H9 (cell line): ENCODE results near the gene NHERF1. TPM values are rescaled to one million over a fixed set of nuclear protein-coding genes. Genes with fewer than 3 reads are reported as not detected.
A peak's percentile ranks its signal among the peaks of the same experiment; 100 is the strongest.

Experiments used
- DNase-seq: peaks from one replicate; pipeline ENCODE4 v3.0.0-alpha.2; 2017
- H2AFZ ChIP-seq: one replicate; pipeline ENCODE4 v1.6.1; 2013; ENCODE audit warnings: mild to moderate bottlenecking, low read length, control low read depth, moderate library complexity
- H2AK5ac ChIP-seq: 2 replicates; pipeline ENCODE4 v1.6.1; 2013; ENCODE audit warnings: low read length, control low read depth, mixed read lengths; ENCODE audit not compliant: insufficient read length
- H2BK120ac ChIP-seq: one replicate; pipeline ENCODE4 v1.6.1; 2013; ENCODE audit warnings: low read depth, mild to moderate bottlenecking, low read length, control low read depth, inconsistent platforms; ENCODE audit not compliant: poor library complexity, severe bottlenecking
- H2BK12ac ChIP-seq: 2 replicates; pipeline ENCODE4 v1.6.1; 2013; ENCODE audit warnings: low read length, control low read depth, mixed read lengths, low read depth; ENCODE audit not compliant: insufficient read length
- H2BK15ac ChIP-seq: 2 replicates; pipeline ENCODE4 v1.6.1; 2013; ENCODE audit warnings: low read depth, low read length, control low read depth
- H2BK20ac ChIP-seq: one replicate; pipeline ENCODE4 v1.6.1; 2013; ENCODE audit warnings: low read depth, mild to moderate bottlenecking, low read length, control low read depth, inconsistent platforms; ENCODE audit not compliant: poor library complexity, severe bottlenecking
- H2BK5ac ChIP-seq: 2 replicates; pipeline ENCODE4 v1.6.1; 2013; ENCODE audit warnings: low read length, control low read depth, mixed read lengths; ENCODE audit not compliant: insufficient read length
- H3K14ac ChIP-seq: 2 replicates; pipeline ENCODE4 v1.6.1; 2013; ENCODE audit warnings: low read length, control low read depth; ENCODE audit not compliant: insufficient read depth
- H3K18ac ChIP-seq: 2 replicates; pipeline ENCODE4 v1.6.1; 2013; ENCODE audit warnings: low read depth, mild to moderate bottlenecking, mixed read lengths, low read length, control low read depth; ENCODE audit not compliant: insufficient read length
- H3K23ac ChIP-seq: 2 replicates; pipeline ENCODE4 v1.6.1; 2013; ENCODE audit warnings: low read length, control low read depth, mixed read lengths, low read depth; ENCODE audit not compliant: insufficient read length
- H3K23me2 ChIP-seq: 2 replicates; pipeline ENCODE4 v1.6.1; 2013; ENCODE audit warnings: low read depth, mild to moderate bottlenecking, mixed read lengths, low read length, control low read depth; ENCODE audit not compliant: insufficient read length, poor library complexity, severe bottlenecking
- H3K27ac ChIP-seq: 2 replicates; pipeline ENCODE4 v1.5.1; 2013; ENCODE audit warnings: low read length, control low read depth, mixed read lengths, low read depth; ENCODE audit not compliant: insufficient read length
- H3K27me3 ChIP-seq: 2 replicates; pipeline ENCODE4 v1.6.1; 2013; ENCODE audit warnings: low read length, control low read depth, inconsistent platforms; ENCODE audit not compliant: insufficient read depth
- H3K4ac ChIP-seq: 2 replicates; pipeline ENCODE4 v1.6.1; 2013; ENCODE audit warnings: low read depth, mild to moderate bottlenecking, control low read depth, inconsistent platforms, low read length, moderate library complexity
- H3K4me1 ChIP-seq: 2 replicates; pipeline ENCODE4 v1.6.1; 2013; ENCODE audit warnings: low read length, control low read depth, inconsistent platforms; ENCODE audit not compliant: insufficient read depth
- H3K4me2 ChIP-seq: 2 replicates; pipeline ENCODE4 v1.6.1; 2013; ENCODE audit warnings: low read length, control low read depth, mixed read lengths; ENCODE audit not compliant: insufficient read length, insufficient read depth
- H3K56ac ChIP-seq: 2 replicates; pipeline ENCODE4 v1.6.1; 2013; ENCODE audit warnings: low read depth, mild to moderate bottlenecking, mixed read lengths, low read length, control low read depth; ENCODE audit not compliant: insufficient read length
- H3K79me1 ChIP-seq: 2 replicates; pipeline ENCODE4 v1.6.1; 2013; ENCODE audit warnings: low read depth, mild to moderate bottlenecking, moderate library complexity, low read length, control low read depth, inconsistent platforms; ENCODE audit not compliant: insufficient read depth, poor library complexity, severe bottlenecking
- H3K79me2 ChIP-seq: 2 replicates; pipeline ENCODE4 v1.6.1; 2013; ENCODE audit warnings: low read length, control low read depth, inconsistent platforms; ENCODE audit not compliant: insufficient read depth
- H3K9ac ChIP-seq: 2 replicates; pipeline ENCODE4 v1.6.1; 2013; ENCODE audit warnings: low read length, control low read depth, mixed read lengths; ENCODE audit not compliant: insufficient read length; ENCODE audit errors: extremely low read depth
- H3K9me3 ChIP-seq: one replicate; pipeline ENCODE4 v1.6.1; 2013; ENCODE audit warnings: low read depth, low read length, inconsistent platforms; ENCODE audit not compliant: control insufficient read depth
- H3T11ph ChIP-seq: one replicate; pipeline ENCODE4 v1.6.1; 2013; ENCODE audit warnings: mild to moderate bottlenecking, low read length, control low read depth, inconsistent platforms
- H4K20me1 ChIP-seq: one replicate; pipeline ENCODE4 v1.6.1; 2013; ENCODE audit not compliant: control insufficient read depth, insufficient read length, insufficient read depth
- H4K5ac ChIP-seq: 2 replicates; pipeline ENCODE4 v1.6.1; 2013; ENCODE audit warnings: low read depth, mild to moderate bottlenecking, mixed read lengths, low read length, control low read depth; ENCODE audit not compliant: insufficient read length
- H4K8ac ChIP-seq: replicated peaks from 2 replicates; pipeline ENCODE4 v1.6.1; 2013; ENCODE audit warnings: low read length, control low read depth, mixed read lengths, low read depth; ENCODE audit not compliant: insufficient read length
- H4K91ac ChIP-seq: 2 replicates; pipeline ENCODE4 v1.6.1; 2013; ENCODE audit warnings: low read depth, mild to moderate bottlenecking, moderate library complexity, mixed read lengths, low read length, control low read depth; ENCODE audit not compliant: insufficient read length
- H3K27ac Mint-ChIP-seq, 3 experiments: 2 replicates in 2 of 3; 3 replicates in 1 of 3; pipeline ENCODE4 v1.8.0; 2020 to 2021; ENCODE audit warnings: mixed read lengths in 3 of 3, mild to moderate bottlenecking in 1 of 3, moderate library complexity in 1 of 3
- H3K27me3 Mint-ChIP-seq: 2 replicates; pipeline ENCODE4 v1.8.0; 2021; ENCODE audit warnings: low read depth, mild to moderate bottlenecking, moderate library complexity, mixed read lengths
- H3K36me3 Mint-ChIP-seq, 3 experiments: 2 replicates in 2 of 3; 3 replicates in 1 of 3; pipeline ENCODE4 v1.8.0; 2020 to 2021; ENCODE audit warnings: low read depth in 3 of 3, mixed read lengths in 3 of 3; ENCODE audit not compliant: insufficient read depth in 1 of 3
- H3K4me1 Mint-ChIP-seq, 2 experiments: 2 replicates each; pipeline ENCODE4 v1.8.0; 2020; ENCODE audit warnings: mixed read lengths in 2 of 2
- H3K4me3 Mint-ChIP-seq, 2 experiments: 2 replicates in 1 of 2; 3 replicates in 1 of 2; pipeline ENCODE4 v1.8.0; 2020 to 2021; ENCODE audit warnings: mild to moderate bottlenecking in 2 of 2, mixed read lengths in 2 of 2, moderate library complexity in 1 of 2
- H3K9me3 Mint-ChIP-seq, 2 experiments: 2 replicates in 1 of 2; 3 replicates in 1 of 2; pipeline ENCODE4 v1.8.0; 2020; ENCODE audit warnings: mild to moderate bottlenecking in 2 of 2, mixed read lengths in 2 of 2, moderate library complexity in 1 of 2
- CTCF ChIP-seq: fragments of 200-600 bp; sonication (generic); conservative IDR thresholded peaks from 3 replicates; pipeline ENCODE4 v1.8.0; 2021; ENCODE audit warnings: antibody characterized with exemption, mild to moderate bottlenecking
- WGBS: extraction: QIAGEN DNeasy Blood & Tissue Kit; methylation state at CpG from one replicate; pipeline ENCODE4 v1.1.7; 2013; ENCODE audit warnings: missing lambda C conversion rate, low lambda C conversion rate, mixed read lengths; ENCODE audit not compliant: insufficient read length; ENCODE audit errors: extremely low coverage; 5-methylcytosine and 5-hydroxymethylcytosine counted together
- total RNA-seq: library from RNA; stranded (reverse); gene quantifications from 2 replicates; pipeline ENCODE4 v1.2.1, GENCODE V29; 2021

NHERF1 gene
- total RNA-seq, 1 experiment from 2014 or later: 74.4 TPM

DNA sequence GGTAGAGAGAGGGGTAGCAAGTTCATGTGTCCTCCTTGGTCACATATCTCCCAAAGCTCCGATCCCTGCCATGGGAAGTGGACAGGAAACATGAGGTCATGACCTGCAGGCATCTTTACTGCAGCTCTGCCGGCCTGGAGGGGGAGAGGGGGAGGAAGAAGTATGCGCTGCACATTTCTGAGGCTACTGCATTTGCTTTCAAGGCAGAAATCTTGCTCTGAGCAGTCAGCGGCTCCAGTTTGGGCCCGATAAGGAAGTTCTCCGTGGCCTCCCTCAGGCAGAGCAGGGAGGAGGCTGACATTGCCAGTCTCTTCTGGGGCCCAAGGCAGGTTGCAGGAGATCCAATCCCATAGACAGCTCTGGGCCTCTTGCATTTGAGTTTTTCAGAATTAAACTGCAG is 1.5 kb upstream of the NHERF1 start:
- Histone ChIP-seq H3K9ac (no peak overlapping the region), H2AK5ac (no peak overlapping the region), H3K4me2 (no peak overlapping the region), H3K4ac (no peak overlapping the region), H4K20me1 (no peaks in the 10 kb centered on the region), H2BK5ac (no peak overlapping the region), H3K18ac (no peak overlapping the region), H4K8ac (no peak overlapping the region), H3K79me2 (peaks cover 8% of the 10 kb centered on the region; the same call in 1 of the 2 replicates), H3K14ac (no peak overlapping the region), H3K27me3 (no peaks in the 10 kb centered on the region), H3K56ac (no peak overlapping the region), H4K91ac (no peak overlapping the region), H2AFZ (no peak overlapping the region), H3K23me2 (peaks cover 9% of the 10 kb centered on the region), H2BK15ac (no peak overlapping the region), H3K23ac (no peak overlapping the region), H3K9me3 (no peaks in the 10 kb centered on the region), H4K5ac (no peak overlapping the region), H2BK20ac (no peak overlapping the region), H2BK120ac (no peak overlapping the region), H2BK12ac (no peak overlapping the region), H3T11ph (no peak overlapping the region), H3K27ac (no peak overlapping the region), H3K4me1 (peaks cover 15% of the 10 kb centered on the region), H3K79me1 (no peaks in the 10 kb centered on the region)
- no peak for DNase-seq
- TF ChIP-seq CTCF: no peak
- WGBS: no CpG with 5 or more reads among the region's 6 CpGs
- peaks cover 11% of the 10 kb centered on the region for H3K27me3 Mint-ChIP-seq
- H3K9me3 Mint-ChIP-seq: no peaks in the 10 kb centered on the region
- peaks cover 51 to 52% of the 10 kb centered on the region in 2 experiments for H3K4me1 Mint-ChIP-seq
- H3K36me3 Mint-ChIP-seq: peaks cover 6 to 17% (median 7%) of the 10 kb centered on the region in 3 experiments; a peak in 6 of 7 replicates
- H3K27ac Mint-ChIP-seq: peak overlapping the region in 2 of 3 experiments; percentile 90 to 93; a peak in 3 of 7 replicates
- H3K4me3 Mint-ChIP-seq: peak overlapping the region in 1 of 2 experiments; percentile 70; a peak in 1 of 5 replicates
